GM21526 (cell line): Measurements from ENCODE around the gene EHD4.

ENCODE experiments used
- ATAC-seq: cut with Tn5 transposase; IDR thresholded peaks from one replicate; pipeline ENCODE4 v1.9.1; 2021; ENCODE audit warnings: moderate library complexity; ENCODE audit not compliant: unreplicated experiment, low FRiP score

EHD4 gene

GRCh38 chr15:41900526-41901380, 71.6 kb downstream of the EHD4 start:
- no peak for ATAC-seq

DNA sequence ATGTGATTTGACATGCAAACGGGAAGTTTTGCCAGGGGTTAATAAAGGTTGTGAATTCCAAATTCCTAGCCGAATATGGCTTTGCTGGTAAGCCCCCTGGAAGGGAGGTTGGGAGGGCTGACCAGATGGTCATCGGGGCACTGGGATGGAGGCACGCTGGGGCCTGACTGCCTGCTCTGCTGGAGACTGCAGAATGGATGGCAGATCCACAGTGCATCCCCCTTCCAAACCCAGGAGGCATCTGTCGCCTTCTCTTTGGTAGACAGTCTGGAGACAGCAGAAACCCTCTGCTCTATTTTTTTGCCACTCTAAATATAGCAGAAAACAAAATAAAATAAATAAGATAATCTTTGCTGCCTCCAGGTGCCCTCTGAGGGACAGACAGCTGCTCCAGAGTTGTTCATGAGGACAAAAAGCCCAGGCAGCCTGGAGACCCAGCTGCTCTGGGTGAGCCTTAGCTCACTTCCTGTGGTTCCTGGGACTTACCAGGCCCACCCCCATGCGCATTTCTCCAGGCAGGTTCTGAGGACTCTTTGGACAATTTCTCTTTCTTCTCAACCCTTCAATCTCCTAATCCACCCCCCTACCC, 72.4 kb downstream of the EHD4 start:
- ATAC-seq, result no peak

GRCh38 chr15:41897363-41897799, 75.0 kb downstream of the EHD4 start:
- ATAC-seq, result no peak

GRCh38 chr15:41896566-41896965, 75.8 kb downstream of the EHD4 start:
- no peak for ATAC-seq

- ATAC-seq, result no peak
These were observed 76.4 kb downstream of the EHD4 start for GRCh38 chr15:41895957-41896356.

DNA sequence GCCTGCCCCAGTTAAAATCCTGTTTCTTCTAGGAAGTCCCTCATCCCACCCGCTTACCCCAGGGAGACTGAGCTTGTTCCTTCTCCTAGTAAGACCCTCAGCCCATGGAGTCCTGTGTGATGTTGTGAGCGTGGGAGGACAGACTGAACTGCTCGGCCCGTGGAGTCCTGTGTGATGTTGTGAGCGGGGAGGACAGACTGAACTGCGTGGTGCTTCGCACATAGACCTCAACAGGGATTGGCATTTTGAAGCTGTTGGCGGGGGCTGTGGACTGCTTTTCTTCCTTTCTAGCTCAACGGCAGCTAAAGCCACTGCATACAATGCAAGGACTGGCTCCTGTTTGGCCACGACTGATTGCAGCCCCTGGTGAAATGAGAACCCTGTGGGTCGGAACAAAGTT, 76.9 kb downstream of the EHD4 start:
- ATAC-seq, result no peak

- ATAC-seq, result peak; percentile 58
These were observed 77.4 kb downstream of the EHD4 start for GRCh38 chr15:41894791-41895463.

GRCh38 chr15:41894251-41894790, 78.0 kb downstream of the EHD4 start:
- no peak for ATAC-seq

DNA sequence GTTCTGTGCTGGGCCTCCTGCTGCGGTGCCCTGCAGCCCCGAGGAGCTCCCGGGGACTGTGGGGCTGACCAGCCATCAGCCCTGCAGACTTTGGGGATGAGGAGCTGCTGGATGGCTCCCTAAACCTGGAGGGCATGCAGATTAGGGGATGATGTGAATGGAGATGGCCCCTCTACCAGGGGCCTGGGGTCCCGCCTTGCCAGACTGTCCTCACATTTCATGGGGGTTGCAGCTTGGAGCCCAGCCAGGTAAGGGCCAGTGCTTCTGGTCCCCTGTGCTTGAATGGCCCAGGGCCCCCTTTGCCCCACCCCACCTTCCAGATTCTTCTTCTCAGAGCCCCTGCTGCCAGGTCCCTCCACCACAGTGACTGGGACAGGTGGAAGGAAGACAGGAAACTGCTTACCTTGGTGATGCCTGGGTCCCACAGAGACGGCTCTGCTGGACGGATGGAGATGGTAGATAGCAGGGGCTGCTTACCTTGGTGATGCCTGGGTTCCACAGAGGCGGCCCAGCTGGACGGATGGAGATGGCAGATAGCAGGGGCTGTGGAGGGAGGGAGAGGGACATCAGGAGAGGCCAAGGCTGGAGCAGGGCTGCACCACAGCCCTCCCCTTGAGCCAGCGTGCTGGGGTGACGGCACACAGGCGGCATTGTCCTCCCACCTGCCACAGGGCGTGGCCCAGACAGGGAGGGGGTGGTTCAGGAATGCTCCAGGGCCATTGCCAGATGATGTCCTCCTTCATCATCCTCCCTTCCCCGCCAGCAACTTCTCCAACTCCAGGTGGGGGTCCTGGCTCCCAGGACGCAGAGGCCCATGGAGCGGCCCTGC, 78.7 kb downstream of the EHD4 start, which contains the start of gene SPTBN5:
SPTBN5 (minus strand) TSS at position 632 of the 829 bp plus-strand sequence; CDS start at position 76, 556 bp downstream.
- no peak for ATAC-seq

DNA sequence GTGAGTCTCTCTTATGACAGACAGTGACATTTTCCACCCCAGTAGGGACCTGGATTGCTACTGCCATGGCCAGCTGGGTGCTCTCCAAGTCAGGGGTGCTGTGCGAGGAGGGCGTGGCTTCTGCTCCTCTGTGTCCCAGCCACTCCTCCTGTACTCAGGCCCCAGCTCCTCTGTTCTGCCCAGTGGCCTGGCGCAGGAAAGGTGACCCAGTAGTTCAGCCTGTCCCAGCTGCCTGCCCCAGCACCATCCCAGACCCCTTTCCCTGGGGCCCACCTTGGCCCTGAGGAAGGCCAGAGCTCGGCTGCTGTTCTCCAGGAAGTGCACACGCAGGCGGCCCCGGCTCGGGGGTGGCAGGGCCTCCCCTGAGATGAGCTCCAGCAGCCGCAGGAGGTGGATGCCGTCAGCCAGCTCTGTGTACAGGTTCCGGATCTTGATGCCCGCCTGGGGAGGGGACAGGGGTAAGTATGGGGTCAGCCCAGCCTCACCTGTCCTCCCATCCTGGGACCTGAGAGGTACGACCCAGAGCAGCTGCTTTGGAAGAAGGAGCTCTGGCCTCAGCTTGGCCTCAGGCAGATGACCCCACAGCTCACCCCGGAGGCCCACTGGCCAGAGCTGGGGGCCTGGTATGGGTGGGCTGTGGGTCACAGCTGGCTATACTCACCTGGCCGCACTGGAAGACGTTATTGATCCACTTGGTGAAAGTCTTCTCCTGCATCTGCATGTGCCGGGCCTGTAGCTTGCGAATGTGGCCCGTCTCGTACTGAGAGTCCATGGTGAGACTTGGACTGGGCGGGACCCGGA, 79.5 kb downstream of the EHD4 start:
- ATAC-seq, result no peak

DNA sequence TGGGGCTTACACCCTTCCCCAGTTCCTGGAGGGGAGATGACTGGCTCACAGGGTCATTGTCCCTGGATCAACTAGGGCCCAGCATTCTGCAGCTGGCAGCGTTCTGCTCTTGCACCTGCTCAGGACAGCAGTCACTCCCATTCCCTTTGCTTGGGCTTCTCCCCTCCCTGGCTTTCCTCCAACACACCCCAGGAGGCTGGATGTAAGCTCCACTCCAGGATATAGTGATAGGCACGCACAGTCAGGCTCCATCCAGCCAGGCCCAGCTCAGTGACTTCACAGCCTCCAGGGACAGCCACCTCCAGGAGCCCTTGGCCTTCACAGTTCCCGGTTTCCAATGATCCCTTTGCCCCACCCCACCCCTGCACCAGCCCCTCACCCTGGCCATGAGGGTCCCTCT, 80.4 kb downstream of the EHD4 start:
- ATAC-seq, result no peak

DNA sequence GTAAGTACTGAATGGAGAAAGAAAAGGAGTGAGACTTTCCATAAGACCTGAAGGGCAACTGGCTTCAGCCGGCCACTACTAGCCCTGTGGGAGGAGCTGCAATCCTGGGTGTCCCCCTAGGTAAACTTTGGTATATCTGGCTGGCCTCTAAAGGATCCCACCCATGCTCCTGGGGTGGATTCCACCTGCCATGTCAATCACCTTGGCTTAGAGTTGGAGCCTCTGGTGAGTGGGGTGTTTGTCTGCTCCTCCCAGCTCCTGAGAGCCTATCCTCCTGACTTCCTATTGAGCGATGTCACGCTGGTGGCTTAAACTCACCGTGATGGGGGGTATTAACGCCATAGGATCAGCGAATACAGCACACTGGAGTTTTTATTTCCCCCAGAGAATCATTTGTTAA, 81.1 kb downstream of the EHD4 start:
- no peak for ATAC-seq

GRCh38 chr15:41890050-41890690, 82.2 kb downstream of the EHD4 start:
- ATAC-seq, result no peak

- no peak for ATAC-seq
These were observed 83.6 kb downstream of the EHD4 start for GRCh38 chr15:41888662-41889253.

DNA sequence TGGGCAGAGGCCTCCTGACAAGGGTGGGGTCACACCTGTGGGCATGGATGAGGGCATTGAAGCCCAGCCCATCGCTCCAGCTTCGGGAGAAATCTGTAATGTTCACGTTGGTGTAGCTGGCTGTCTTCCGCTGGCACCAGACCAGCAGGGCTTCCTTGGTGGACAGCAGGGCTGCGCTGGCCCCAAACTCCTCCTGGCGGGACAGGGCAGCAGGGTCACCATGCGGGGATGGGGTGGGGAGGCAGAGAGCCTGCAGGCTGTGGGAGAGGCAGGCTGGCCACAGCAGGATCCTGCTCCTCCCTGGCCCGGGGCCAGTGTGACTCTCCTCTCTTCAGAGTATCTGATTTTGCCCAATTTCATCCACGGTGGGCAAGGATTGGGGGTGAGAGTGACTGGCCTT, 84.5 kb downstream of the EHD4 start:
- ATAC-seq, result no peak

GRCh38 chr15:41887161-41887560, 85.2 kb downstream of the EHD4 start:
- ATAC-seq, result no peak

GRCh38 chr15:41886741-41887140, 85.6 kb downstream of the EHD4 start:
- ATAC-seq, result no peak

DNA sequence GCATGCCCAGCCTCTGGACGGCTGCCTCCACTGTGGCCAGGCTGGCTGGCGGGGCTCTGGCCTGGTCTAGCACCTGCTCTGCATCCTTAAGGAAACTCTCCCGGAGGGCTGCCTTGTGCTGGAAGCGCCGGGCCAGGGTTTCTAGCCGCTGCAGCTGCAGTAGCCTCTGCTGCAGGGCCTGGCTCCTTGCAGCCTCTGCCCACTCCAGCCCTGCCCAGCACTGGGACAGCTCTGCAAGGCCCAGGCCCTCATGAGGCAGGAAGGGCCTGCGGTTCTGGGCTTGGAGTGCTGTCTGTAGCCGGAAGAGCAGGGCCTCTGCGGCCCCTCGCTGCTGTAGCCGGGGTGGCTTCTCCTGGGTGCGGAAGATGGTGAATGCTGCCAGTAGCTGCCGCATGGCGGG, 86.5 kb downstream of the EHD4 start:
- no peak for ATAC-seq

DNA sequence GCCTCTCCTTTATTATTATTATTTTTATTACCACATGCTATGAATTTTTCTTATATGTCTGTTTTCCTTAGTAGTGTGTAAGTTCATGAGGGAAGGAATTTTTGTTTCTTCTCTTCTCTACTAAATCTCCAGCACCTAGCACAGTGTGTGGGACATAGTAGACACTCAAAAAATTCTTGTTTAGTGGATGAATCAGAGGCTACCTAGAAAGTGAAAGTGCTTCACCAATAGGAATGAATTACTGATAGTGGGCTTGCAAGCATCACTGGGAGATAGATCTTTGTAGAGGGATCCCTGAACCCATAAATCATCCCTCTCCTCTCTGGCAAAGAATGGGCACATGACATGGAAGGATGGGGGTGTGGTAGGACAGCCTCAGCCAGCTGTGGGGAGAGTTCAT, 87.0 kb downstream of the EHD4 start:
- ATAC-seq, result no peak
